GM23248 (cell line): ENCODE results near the gene FBXO38.

Source experiments
- EZH2 ChIP-seq: fragments of 200-600 bp; sonication (generic); IDR thresholded peaks from 2 replicates; pipeline ENCODE4 v1.6.1; 2018; ENCODE audit warnings: antibody characterized with exemption, mild to moderate bottlenecking; ENCODE audit not compliant: insufficient read depth, poor library complexity, severe bottlenecking
- EZH2phosphoT487 ChIP-seq: fragments of 200-600 bp; sonication (generic); IDR thresholded peaks from 2 replicates; pipeline ENCODE4 v1.6.1; 2018; ENCODE audit warnings: antibody characterized with exemption, moderate library complexity, mild to moderate bottlenecking, low read depth; ENCODE audit not compliant: insufficient read depth

GRCh38 chr5:148482196-148482595, 98.4 kb downstream of the FBXO38 start:
- TF ChIP-seq EZH2phosphoT487 (no peak), EZH2 (no peak)
